CD8-positive, alpha-beta memory T cell (primary cell): Measurements from ENCODE around the gene ANKRD12. TPM values are rescaled to one million over a fixed set of nuclear protein-coding genes. Genes with fewer than 3 reads are reported as not detected.
A peak's percentile ranks its signal among the peaks of the same experiment; 100 is the strongest.

Experiments
- CTCF ChIA-PET: fragments of 350-600 bp; sonication (Branson Sonifier 250); formaldehyde crosslinking; loops from one replicate; lab custom pipeline; 2021; ENCODE audit warnings: antibody characterized with exemption; lab: Charles Lee
- POLR2A ChIA-PET: fragments of 350-600 bp; sonication (Branson Sonifier 250); formaldehyde crosslinking; loops from one replicate; lab custom pipeline; 2021; ENCODE audit warnings: antibody characterized with exemption; lab: Charles Lee
- DNase-seq, 5 donors: peaks; one replicate each; pipeline versions ENCODE4 v3.0.0 to v3.0.0-alpha.2; 2020 to 2022; ENCODE audit warnings: mixed read lengths in 1 of 5
- H3K27ac ChIP-seq: one replicate; pipeline ENCODE4 v1.7.0; 2013; ENCODE audit warnings: low read depth, mild to moderate bottlenecking, low read length, moderate library complexity
- H3K27me3 ChIP-seq: 2 replicates; pipeline ENCODE4 v1.7.0; 2013; ENCODE audit warnings: low read length, mild to moderate bottlenecking; ENCODE audit not compliant: insufficient read depth, poor library complexity, severe bottlenecking
- H3K36me3 ChIP-seq: 2 replicates; pipeline ENCODE4 v1.7.0; 2013; ENCODE audit warnings: mild to moderate bottlenecking, low read length, moderate library complexity; ENCODE audit not compliant: insufficient read depth
- H3K4me1 ChIP-seq: 2 replicates; pipeline ENCODE4 v1.7.0; 2013; ENCODE audit warnings: mild to moderate bottlenecking, low read length, moderate library complexity; ENCODE audit not compliant: insufficient read depth
- H3K4me3 ChIP-seq: 2 replicates; pipeline ENCODE4 v1.7.0; 2013; ENCODE audit warnings: mild to moderate bottlenecking, low read length
- H3K9me3 ChIP-seq: 2 replicates; pipeline ENCODE4 v1.7.0; 2013; ENCODE audit warnings: mild to moderate bottlenecking, low read length
- H3K27ac Mint-ChIP-seq, 8 donors: one replicate each; pipeline ENCODE4 v1.8.0; 2020 to 2021; ENCODE audit warnings: mixed read lengths in 8 of 8, mild to moderate bottlenecking in 6 of 8, inconsistent platforms in 3 of 8, moderate library complexity in 3 of 8
- H3K27me3 Mint-ChIP-seq, 2 donors: one replicate each; pipeline ENCODE4 v1.8.0; 2020 to 2021; ENCODE audit warnings: mixed read lengths in 2 of 2, mild to moderate bottlenecking in 1 of 2, moderate library complexity in 1 of 2
- H3K36me3 Mint-ChIP-seq, 3 donors: one replicate each; pipeline ENCODE4 v1.8.0; 2020 to 2021; ENCODE audit warnings: mixed read lengths in 3 of 3, inconsistent platforms in 1 of 3, mild to moderate bottlenecking in 1 of 3
- H3K4me1 Mint-ChIP-seq, 3 donors: one replicate each; pipeline ENCODE4 v1.8.0; 2020 to 2021; ENCODE audit warnings: mixed read lengths in 3 of 3, inconsistent platforms in 1 of 3, mild to moderate bottlenecking in 1 of 3
- H3K4me3 Mint-ChIP-seq, 7 donors: one replicate each; pipeline ENCODE4 v1.8.0; 2020 to 2021; ENCODE audit warnings: mixed read lengths in 7 of 7, mild to moderate bottlenecking in 6 of 7, moderate library complexity in 4 of 7, inconsistent platforms in 2 of 7
- H3K9me3 Mint-ChIP-seq, 5 donors: one replicate each; pipeline ENCODE4 v1.8.0; 2020 to 2022; ENCODE audit warnings: mixed read lengths in 5 of 5, mild to moderate bottlenecking in 3 of 5, moderate library complexity in 2 of 5, inconsistent platforms in 1 of 5
- polyA plus RNA-seq: library from polyadenylated mRNA; unstranded; fragments of 300-500 nt; fragmentation: Illumina TruSeq; gene quantifications from one replicate; pipeline ENCODE4 v1.2.3, GENCODE V29; 2021
- total RNA-seq, 2 experiments: library from RNA; stranded (reverse); gene quantifications; one replicate each; pipeline ENCODE4 v1.2.3, GENCODE V29; 2021

ANKRD12 gene
- total and polyA plus RNA-seq, 3 experiments from 2014 or later: 66.6 to 109 (median 67.6) TPM

DNA sequence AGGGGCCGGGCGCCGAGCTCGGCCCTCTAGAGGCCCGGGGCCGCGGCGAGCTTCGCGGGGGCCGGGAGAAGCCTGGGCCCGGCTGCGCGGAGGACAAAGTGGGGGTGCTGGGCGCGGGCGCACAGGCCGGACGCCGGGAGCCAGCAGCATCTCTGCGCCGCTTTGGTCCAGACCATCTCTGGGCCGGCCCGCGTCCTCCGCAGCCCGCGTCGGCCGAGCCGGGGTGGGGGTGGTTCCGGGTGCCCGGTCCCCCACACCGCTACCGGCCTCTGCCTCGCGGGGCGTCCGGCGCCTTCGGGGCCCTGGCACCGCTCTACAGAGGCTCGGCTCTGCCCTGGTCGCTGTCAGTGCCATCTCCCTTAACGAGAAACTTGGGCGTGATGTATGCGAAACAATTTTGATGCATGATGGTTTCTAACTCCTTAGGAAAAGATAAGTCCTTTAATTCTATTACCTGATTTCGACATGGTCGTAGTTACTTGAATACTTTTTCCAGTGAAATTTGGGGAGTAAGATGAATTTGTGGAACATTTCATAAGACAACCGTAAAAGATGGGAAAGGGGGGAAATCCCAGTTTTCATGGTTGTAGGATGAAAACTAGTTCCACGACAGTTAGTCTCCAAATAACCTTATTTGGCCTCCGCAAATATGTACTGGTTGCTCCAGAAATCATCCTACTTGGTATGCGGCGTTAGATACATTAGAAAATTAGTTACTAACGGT lies 198.6 kb downstream of the ANKRD12 start:
- POLR2A ChIA-PET: interaction anchor here (1.5 to 2.3 kb wide), 2 partner anchors 198 to 233 kb away, joined by 3 to 19 read pairs; partner anchors contain the start of genes ANKRD12 and NDUFV2
- Mint-ChIP-seq H3K27me3 (no peaks in the 10 kb centered on the region), H3K9me3 (no peaks in the 10 kb centered on the region), H3K4me1 (peaks cover 19 to 34% (median 31%) of the 10 kb centered on the region in 3 donors), H3K27ac (peak overlapping the region in 6 of 8 donors; percentile 9 to 89 (median 48)), H3K4me3 (peak overlapping the region; percentile 82 to 94 (median 91)), H3K36me3 (peaks cover 0 to 16% (median 9%) of the 10 kb centered on the region in 3 donors)
- CTCF ChIA-PET: interaction anchor here (1.0 to 1.7 kb wide), 3 partner anchors 15 to 220 kb away, joined by 4 to 7 read pairs (median 4); no protein-coding TSS in a partner anchor
- peak in 3 of 5 donors; percentile 22 to 58 (median 25) for DNase-seq
- Histone ChIP-seq H3K4me1 (peaks cover 6% of the 10 kb centered on the region), H3K36me3 (no peaks in the 10 kb centered on the region), H3K9me3 (no peaks in the 10 kb centered on the region), H3K27me3 (no peaks in the 10 kb centered on the region), H3K27ac (peak overlapping the region; percentile 64), H3K4me3 (peak overlapping the region; percentile 35)

Other genes with a start within 250 kb of the ANKRD12 start
- 100 to 1,000 TPM; 324 to 331 TPM for gene NDUFV2, start 34.1 kb upstream of the ANKRD12 start, total RNA-seq
- gene NDUFV2, start 34.1 kb upstream of the ANKRD12 start, polyA plus RNA-seq: 187 TPM
- 10 to 100 TPM; 13.1 to 14.2 TPM for gene TWSG1, start 198.0 kb downstream of the ANKRD12 start, total RNA-seq
- gene TWSG1, start 198.0 kb downstream of the ANKRD12 start, polyA plus RNA-seq: 4.9 TPM